Keratinocyte (primary cell): ENCODE data around the gene NXT1.

Experiments
- EZH2 ChIP-seq: IDR thresholded peaks from one replicate; pipeline ENCODE4 v1.6.1; 2012; ENCODE audit warnings: inconsistent platforms, mild to moderate bottlenecking, low read length, moderate library complexity
- TF ChIP-seq, protein P1 (sequence below), 3 experiments: IDR thresholded peaks in 1 of 3; conservative IDR thresholded peaks in 1 of 3; optimal IDR thresholded peaks in 1 of 3; 2 replicates in 2 of 3; 3 replicates in 1 of 3; pipeline versions ENCODE3 to v1.5.1; 2011; ENCODE audit warnings: low read length in 3 of 3, mild to moderate bottlenecking in 3 of 3, moderate library complexity in 2 of 3, control low read depth in 1 of 3, inconsistent platforms in 1 of 3; ENCODE audit not compliant: insufficient read depth in 2 of 3; ENCODE audit errors: extremely low read depth in 1 of 3

- TF ChIP-seq, protein P1, sequence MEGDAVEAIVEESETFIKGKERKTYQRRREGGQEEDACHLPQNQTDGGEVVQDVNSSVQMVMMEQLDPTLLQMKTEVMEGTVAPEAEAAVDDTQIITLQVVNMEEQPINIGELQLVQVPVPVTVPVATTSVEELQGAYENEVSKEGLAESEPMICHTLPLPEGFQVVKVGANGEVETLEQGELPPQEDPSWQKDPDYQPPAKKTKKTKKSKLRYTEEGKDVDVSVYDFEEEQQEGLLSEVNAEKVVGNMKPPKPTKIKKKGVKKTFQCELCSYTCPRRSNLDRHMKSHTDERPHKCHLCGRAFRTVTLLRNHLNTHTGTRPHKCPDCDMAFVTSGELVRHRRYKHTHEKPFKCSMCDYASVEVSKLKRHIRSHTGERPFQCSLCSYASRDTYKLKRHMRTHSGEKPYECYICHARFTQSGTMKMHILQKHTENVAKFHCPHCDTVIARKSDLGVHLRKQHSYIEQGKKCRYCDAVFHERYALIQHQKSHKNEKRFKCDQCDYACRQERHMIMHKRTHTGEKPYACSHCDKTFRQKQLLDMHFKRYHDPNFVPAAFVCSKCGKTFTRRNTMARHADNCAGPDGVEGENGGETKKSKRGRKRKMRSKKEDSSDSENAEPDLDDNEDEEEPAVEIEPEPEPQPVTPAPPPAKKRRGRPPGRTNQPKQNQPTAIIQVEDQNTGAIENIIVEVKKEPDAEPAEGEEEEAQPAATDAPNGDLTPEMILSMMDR (optimal IDR thresholded peaks at IDR 0.05 in 1 of 3, IDR thresholded peaks at IDR 0.05 in 1 of 3, conservative IDR thresholded peaks at IDR 0.05 in 1 of 3; ENCODE audit: extremely low read depth in 1 of 3, insufficient read depth in 2 of 3, low read length in 3 of 3), result peak in 1 of 3 experiments; percentile 2
- no peak for TF ChIP-seq EZH2
Observed at GRCh38 chr20:23361476-23362391, 11.1 kb downstream of the NXT1 start, which contains the start of gene GZF1.
